ENCODE data around the gene NUDT17.
"Not testable (repeated sequence)": the region's sequence is repeated elsewhere in the genome, so short reads cannot be mapped to it uniquely, and the experiment has no call there.

NUDT17 gene

DNA sequence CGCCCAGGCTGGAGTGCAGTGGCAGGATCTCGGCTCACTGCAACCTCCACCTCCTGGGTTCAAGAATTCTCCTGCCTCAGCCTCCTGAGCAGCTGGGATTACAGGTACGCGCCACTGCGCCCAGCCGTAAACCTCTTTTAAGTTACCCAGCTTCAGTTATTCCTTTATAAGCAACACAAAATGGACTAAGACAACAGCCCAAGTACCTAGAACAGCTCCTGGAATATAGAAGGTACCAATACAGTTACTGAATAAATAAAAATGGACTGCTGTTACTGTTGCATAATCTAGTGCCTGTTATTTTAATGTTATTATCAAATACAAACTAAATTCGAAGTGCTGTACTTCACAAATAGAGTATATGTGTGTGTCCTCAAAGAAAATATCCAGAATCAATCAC, 38.6 kb upstream of the NUDT17 start:
- TF ChIP-seq, protein P1, sequence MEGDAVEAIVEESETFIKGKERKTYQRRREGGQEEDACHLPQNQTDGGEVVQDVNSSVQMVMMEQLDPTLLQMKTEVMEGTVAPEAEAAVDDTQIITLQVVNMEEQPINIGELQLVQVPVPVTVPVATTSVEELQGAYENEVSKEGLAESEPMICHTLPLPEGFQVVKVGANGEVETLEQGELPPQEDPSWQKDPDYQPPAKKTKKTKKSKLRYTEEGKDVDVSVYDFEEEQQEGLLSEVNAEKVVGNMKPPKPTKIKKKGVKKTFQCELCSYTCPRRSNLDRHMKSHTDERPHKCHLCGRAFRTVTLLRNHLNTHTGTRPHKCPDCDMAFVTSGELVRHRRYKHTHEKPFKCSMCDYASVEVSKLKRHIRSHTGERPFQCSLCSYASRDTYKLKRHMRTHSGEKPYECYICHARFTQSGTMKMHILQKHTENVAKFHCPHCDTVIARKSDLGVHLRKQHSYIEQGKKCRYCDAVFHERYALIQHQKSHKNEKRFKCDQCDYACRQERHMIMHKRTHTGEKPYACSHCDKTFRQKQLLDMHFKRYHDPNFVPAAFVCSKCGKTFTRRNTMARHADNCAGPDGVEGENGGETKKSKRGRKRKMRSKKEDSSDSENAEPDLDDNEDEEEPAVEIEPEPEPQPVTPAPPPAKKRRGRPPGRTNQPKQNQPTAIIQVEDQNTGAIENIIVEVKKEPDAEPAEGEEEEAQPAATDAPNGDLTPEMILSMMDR (IDR thresholded peaks at IDR 0.05; ENCODE audit: low read depth, low read length), result no peak
- H3K9me3 ChIP-seq, result no peaks in the 10 kb centered on the region
- DNase-seq, result no peak
- H3K27me3 ChIP-seq, result no peaks in the 10 kb centered on the region
- no peak overlapping the region for H3K4me3 ChIP-seq (ENCODE audit: low read depth, low read length)
- H3K4me1 ChIP-seq, result no peaks in the 10 kb centered on the region
- H3K36me3 ChIP-seq, result no peaks in the 10 kb centered on the region

DNA sequence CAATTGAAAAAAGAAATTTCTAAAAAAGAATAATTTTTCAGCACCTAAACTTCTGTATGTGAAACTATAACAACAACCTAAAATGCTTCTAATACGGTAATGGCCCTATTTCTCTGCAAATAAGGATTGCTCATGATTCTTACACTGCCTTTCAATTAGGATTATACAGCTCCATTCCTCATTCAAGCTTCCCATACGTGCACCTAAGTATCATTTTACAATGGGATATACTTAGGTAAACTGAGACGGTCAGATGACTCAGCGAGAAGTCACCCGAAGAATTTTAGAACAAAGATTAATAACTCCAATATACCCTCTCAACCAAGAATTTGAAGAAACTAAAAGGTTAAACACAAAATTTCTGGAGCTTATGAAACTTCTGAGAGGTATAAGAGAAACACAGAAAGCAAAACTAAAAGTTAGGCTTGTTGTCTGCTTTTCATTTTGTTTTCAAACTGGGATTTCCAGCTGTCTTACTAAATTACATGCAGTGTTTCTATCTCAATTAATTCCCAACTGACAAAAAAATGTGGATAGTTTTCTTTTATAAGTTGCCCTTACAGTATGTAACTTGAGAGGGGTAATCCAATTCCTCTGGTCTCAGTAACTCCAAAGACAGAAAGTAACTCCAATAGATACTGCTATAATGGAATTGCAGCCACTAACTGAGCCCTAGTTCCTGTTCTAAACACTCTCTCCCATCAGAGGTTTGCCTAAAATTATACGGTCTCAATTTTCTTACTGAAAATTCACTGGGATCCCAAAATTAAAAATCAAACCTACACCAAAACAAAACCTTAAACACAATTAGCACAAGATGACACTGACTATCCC, 32.2 kb upstream of the NUDT17 start:
- not testable (repeated sequence) for H3K36me3 ChIP-seq; H3K27me3 ChIP-seq; DNase-seq; H3K9me3 ChIP-seq; H3K4me3 ChIP-seq (ENCODE audit: low read depth, low read length); H3K4me1 ChIP-seq

DNA sequence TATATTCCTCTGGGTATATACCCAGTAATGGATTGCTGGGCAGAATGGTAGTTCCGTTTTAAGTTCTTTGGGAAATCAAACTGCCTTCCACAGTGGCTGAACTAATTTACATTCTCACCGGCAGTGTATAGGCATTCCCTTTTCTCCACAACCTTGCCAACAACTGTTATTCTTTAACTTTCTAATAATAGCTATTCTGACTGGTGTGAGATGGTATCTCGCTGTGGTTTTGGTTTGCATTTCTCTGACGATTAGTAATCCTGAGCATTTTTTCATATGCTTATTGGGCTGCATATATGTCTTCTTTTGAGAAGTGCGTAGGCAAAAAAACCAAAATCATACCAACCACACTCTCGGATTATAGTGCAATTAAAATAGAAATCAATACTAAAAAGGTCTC, 27.3 kb upstream of the NUDT17 start:
- H3K36me3 ChIP-seq; DNase-seq; H3K9me3 ChIP-seq; H3K4me3 ChIP-seq (ENCODE audit: low read depth, low read length); H3K27me3 ChIP-seq; H3K4me1 ChIP-seq: not testable (repeated sequence)

DNA sequence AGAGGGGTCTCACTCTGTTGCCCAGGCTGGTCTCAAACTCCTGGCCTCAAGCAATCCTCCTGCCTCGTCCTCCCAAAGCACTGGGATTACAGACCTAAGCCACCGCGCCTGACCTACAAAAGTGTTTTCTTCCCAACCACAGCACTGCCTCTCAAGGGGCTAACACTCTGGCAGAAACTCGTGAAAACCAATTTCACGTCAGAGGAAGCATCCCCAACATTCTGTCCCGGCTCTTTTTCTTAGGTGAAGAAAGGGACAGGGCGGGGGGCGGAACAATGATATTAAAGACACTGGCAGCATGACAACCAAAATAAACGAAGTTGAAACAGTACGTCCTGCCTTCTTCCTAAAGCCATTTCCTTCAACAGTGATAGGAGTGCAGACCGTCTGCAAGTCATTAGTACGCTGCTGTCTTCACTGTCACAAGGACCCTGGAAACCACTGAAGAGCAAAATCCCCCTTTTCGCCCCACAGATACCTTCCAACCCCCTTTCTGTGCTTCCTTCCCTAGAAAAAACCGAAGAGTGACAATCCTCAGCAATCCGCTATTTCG, 22.6 kb upstream of the NUDT17 start:
- not testable (repeated sequence) for H3K9me3 ChIP-seq; H3K27me3 ChIP-seq; DNase-seq; H3K4me3 ChIP-seq (ENCODE audit: low read depth, low read length); H3K4me1 ChIP-seq
- H3K36me3 ChIP-seq, result peaks cover 24% of the 10 kb centered on the region

GRCh38 chr1:145823565-145824498, 21.6 kb upstream of the NUDT17 start, which contains the start of the genes POLR3C and RNF115:
Gene POLR3C, plus strand, starts transcription at chr1:145824200. Its CDS starts 1,577 bp downstream, at chr1:145825777.
Gene RNF115, minus strand, starts transcription at chr1:145824095. Its CDS starts 222 bp downstream, at chr1:145823873.
- DNase-seq, result peak; percentile 95
- peaks cover 33% of the 10 kb centered on the region for H3K36me3 ChIP-seq
- H3K4me3 ChIP-seq (ENCODE audit: low read depth, low read length), result peak within 1 kb of the TSS; percentile 99
- no peaks in the 10 kb centered on the region; the same call in 1 of the 2 replicates for H3K4me1 ChIP-seq
- H3K9me3 ChIP-seq, result no peaks in the 10 kb centered on the region
- TF ChIP-seq, protein P1 (IDR thresholded peaks at IDR 0.05; ENCODE audit: low read depth, low read length), result no peak
- H3K27me3 ChIP-seq, result no peaks in the 10 kb centered on the region

DNA sequence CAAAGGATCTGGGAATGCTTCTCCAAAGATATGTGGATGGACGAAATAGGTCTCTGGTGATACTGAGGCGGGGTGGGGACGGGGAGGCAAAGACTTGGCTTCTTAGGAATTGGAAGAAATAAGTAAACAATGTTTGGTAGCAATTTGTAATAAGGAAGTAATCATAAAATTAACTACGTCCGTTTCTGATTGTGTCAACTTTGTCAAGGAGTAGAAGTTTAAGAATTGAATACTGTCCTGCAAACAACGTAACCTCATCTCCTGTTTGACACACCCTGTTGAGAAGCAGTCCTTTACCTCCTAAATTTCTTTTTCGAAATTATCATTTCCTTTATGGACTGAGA, 21.0 kb upstream of the NUDT17 start:
- TF ChIP-seq, protein P1 (IDR thresholded peaks at IDR 0.05; ENCODE audit: low read depth, low read length), result no peak
- no peaks in the 10 kb centered on the region for H3K27me3 ChIP-seq
- DNase-seq, result no peak

GRCh38 chr1:145826030-145826429, 19.4 kb upstream of the NUDT17 start:
- peaks cover 55% of the 10 kb centered on the region for H3K36me3 ChIP-seq
- TF ChIP-seq, protein P1 (IDR thresholded peaks at IDR 0.05; ENCODE audit: low read depth, low read length), result no peak
- H3K9me3 ChIP-seq, result no peaks in the 10 kb centered on the region
- H3K27me3 ChIP-seq, result no peaks in the 10 kb centered on the region
- H3K4me3 ChIP-seq (ENCODE audit: low read depth, low read length), result no peak overlapping the region
- DNase-seq, result no peak
- no peaks in the 10 kb centered on the region; the same call in 1 of the 2 replicates for H3K4me1 ChIP-seq

More for the DNA sequence above, 21.0 kb upstream of the NUDT17 start:
- no peaks in the 10 kb centered on the region; the same call in 1 of the 2 replicates for H3K4me1 ChIP-seq
- H3K36me3 ChIP-seq, result peaks cover 40% of the 10 kb centered on the region
- H3K9me3 ChIP-seq, result no peaks in the 10 kb centered on the region
- peak overlapping the region; percentile 99 for H3K4me3 ChIP-seq (ENCODE audit: low read depth, low read length)
